HG03108 (cell line): ENCODE results near the gene TSPAN3.

Experiments
- ATAC-seq: cut with Tn5 transposase; IDR thresholded peaks from one replicate; pipeline ENCODE4 v1.9.1; 2021; ENCODE audit warnings: moderate library complexity; ENCODE audit not compliant: unreplicated experiment

TSPAN3 gene

GRCh38 chr15:77025083-77025901 lies 45.6 kb downstream of the TSPAN3 start:
- ATAC-seq, result no peak

- no peak for ATAC-seq
Observed at GRCh38 chr15:77024273-77025082, 46.4 kb downstream of the TSPAN3 start.

GRCh38 chr15:77023576-77024272 lies 47.2 kb downstream of the TSPAN3 start:
- no peak for ATAC-seq

GRCh38 chr15:77022646-77023575 lies 48.0 kb downstream of the TSPAN3 start:
- ATAC-seq, result no peak

- ATAC-seq, result no peak
Observed at GRCh38 chr15:77021803-77022381, 49.0 kb downstream of the TSPAN3 start.

- ATAC-seq, result no peak
Observed at GRCh38 chr15:77021088-77021481, 49.8 kb downstream of the TSPAN3 start.

- no peak for ATAC-seq
Observed at GRCh38 chr15:77020348-77021087, 50.4 kb downstream of the TSPAN3 start.

GRCh38 chr15:77019521-77020331 lies 51.2 kb downstream of the TSPAN3 start:
- no peak for ATAC-seq

GRCh38 chr15:77018796-77019505 lies 52.0 kb downstream of the TSPAN3 start:
- ATAC-seq, result no peak

- ATAC-seq, result no peak
Observed at GRCh38 chr15:77017761-77018720, 52.9 kb downstream of the TSPAN3 start.

GRCh38 chr15:77017091-77017660 lies 53.7 kb downstream of the TSPAN3 start:
- ATAC-seq, result no peak

GRCh38 chr15:77016321-77016695 lies 54.6 kb downstream of the TSPAN3 start:
- ATAC-seq, result no peak

GRCh38 chr15:77015646-77016320 lies 55.1 kb downstream of the TSPAN3 start:
- no peak for ATAC-seq

- peak; percentile 25 for ATAC-seq
Observed at GRCh38 chr15:77014132-77015081, 56.5 kb downstream of the TSPAN3 start.

- peak; percentile 39 for ATAC-seq
Observed at GRCh38 chr15:77013776-77014131, 57.2 kb downstream of the TSPAN3 start.
